Fibroblast of skin of right biceps (primary cell): ENCODE results near the gene FAM227A.
A peak's percentile ranks its signal among the peaks of the same experiment; 100 is the strongest.
"Not testable (repeated sequence)": the region's sequence is repeated elsewhere in the genome, so short reads cannot be mapped to it uniquely, and the experiment has no call there.

ENCODE experiments used
- DNase-seq: peaks from one replicate; pipeline ENCODE4 v3.0.0-alpha.2; 2013

Gene FAM227A

DNA sequence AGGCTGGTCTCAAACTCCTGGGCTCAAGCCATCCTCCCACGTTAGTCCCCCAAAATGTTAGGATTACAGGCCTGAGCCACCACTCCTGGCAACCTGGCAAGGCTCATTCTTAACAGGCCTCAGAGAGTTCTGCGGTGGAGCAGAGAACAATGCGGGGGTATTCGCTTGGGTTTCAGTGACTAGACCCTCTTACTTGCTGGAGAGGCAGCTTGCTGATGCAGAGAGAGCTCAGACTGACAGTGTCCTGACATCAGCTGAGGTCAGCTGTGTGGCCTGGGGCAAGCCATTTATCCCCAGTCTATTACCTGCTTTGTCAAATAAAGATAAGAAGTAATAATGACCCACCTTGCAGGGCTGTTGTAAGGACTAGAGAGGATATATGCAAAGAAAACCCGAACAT is 46.0 kb downstream of the FAM227A start:
- no peak for DNase-seq

DNA sequence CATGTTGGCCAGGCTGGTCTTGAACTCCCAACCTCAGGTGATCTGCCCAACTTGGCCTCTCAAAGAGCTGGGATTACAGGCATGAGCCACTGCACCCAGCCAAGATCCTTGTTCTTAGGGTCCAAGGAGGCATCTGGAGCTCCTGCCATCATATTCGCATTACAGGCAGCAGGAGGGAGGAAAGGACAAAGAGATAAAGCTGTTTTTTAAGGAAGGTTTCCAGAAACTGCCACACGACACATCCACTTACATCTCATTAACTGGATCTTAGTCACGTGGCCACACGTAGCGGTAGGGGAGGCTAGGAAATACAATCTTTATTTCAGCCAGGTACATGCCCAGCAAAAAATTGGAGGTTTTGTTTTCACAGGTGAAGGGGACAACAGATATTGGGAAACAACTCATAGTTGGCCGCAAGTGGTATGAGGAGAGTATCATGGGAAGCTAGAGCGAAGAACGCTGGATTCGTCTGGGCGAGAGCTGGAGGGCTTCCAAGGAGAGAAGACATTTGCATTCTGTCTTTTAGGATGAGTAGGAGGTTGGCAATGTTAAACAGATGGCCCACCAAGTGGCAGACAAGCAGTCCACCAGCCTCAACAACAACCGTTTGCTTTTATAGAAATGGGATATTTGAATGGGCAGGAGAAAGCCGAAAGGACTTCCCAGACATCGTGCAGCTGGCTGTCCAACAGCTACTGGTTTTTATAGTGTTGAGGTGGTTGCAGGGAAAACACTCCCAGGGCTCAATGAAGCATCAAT is 47.0 kb downstream of the FAM227A start:
- DNase-seq: no peak

DNA sequence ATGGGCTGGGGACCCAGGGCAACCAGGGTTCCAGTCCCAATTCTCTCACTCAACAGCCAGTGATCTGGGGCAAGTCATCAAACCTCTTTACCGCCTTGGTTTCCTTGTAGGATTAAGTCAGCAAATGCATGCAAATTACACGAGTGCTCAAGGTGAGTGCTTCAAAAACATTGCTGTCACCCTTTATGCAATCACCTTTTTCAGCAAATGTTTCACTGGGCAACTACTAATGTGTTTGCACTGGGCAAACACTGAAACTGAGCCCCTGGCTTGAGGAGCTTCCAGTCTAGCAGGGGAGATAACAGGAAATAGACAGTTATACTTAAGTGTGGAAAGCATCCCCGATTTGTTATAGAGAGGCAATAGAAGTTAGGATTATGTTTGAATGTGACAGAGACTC is 48.5 kb downstream of the FAM227A start:
- DNase-seq: no peak

DNA sequence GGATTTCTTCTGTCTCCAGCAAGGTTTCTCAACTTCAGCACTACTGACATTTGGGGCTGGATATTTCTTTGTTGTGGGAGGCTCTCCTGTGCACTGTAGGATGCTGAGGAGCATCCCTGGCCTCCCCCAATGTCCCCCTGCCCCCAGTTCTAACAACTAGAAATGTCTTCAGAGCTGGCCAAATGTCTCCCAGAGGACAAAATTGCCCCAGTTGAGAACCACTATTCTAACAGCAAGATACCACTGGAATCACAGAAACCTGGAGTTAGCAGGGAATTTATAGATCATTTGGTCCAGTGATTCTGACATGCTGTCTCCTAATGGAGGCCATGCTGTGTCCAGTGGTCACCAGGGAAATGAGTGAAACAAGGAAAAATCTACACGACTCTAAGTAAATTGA is 54.0 kb downstream of the FAM227A start:
- DNase-seq: no peak

DNA sequence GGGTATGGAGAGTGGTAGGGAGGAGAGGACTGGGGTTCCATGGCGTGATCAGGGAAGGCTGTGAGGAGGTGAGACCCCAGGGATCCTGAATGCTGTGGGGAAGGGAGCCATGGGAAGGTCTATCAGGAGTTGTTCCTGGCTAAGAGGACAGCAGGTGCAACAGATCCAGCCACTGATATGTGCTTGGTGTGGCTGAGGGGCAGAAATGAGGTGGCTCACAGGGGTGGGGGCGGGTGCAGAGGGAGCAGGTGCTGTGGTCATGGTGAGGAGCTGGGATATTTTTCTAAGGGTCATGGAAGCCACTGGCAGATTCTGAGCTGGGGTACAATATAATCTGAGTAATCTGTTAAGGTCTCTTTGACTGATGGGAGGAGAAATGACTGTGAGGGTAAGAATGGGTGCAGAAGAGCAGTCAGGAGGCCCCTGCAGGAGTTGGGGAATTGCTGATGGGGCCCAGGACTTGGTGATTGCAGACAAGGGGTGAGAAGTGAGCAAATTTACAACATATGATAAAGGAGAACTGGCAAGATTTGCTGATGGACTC is 54.9 kb downstream of the FAM227A start:
- no peak for DNase-seq

DNA sequence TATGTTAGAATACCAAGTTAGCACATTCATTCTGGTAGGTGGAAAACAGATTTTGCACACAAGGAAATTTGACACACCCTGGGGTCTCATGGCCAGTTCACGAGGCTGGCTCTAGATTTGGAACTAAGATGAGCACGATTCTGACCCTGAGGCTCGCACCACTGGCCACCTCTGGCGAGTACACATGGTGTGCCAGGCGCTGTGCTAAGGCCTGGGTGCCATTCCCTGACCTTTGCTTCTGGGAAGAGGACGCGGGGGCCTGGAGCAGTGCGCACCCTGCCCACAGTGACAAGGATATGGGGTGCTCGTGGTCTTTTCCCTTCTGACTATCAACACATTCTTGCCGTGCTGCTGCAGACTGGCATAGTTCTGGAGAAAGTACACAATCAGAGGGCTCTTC is 56.7 kb downstream of the FAM227A start:
- no peak for DNase-seq

DNA sequence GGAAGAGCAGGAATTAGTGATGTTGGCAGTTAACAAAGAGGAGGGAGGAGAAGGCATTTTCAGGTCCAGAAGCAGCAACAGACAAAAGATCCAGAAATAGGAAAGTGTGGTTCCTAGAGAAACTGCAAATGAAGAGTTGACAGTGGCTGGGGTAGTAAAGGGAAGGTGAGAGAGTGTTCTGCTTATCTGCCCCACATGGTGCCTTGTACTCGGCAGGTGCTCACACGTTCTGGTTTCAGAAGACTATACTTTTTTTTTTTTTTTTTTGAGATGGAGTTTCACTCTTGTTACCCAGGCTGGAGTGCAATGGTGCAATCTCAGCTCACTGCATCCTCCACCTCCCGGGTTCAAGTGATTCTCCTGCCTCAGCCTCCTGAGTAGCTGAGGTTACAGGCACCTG is 73.3 kb downstream of the FAM227A start:
- not testable (repeated sequence) for DNase-seq

DNA sequence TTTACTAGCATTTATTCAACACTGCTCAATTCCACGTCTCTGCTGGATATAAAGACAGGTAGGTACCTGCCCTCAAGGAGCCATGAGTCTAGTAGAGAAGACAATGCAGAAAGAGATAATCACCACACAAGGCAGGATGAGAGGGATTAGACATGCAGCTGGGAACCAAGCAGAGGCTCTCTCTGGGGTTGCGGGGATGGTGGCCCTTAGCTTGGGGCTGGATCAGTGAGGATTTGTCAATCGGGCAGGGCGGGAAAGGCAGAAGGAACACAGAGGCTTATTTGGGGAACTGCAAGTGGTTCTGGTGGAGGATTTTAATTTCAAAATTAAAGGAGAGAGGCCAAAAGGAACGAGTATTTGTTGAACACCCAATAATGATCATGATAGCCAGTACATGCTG is 77.7 kb downstream of the FAM227A start:
- DNase-seq: no peak

DNA sequence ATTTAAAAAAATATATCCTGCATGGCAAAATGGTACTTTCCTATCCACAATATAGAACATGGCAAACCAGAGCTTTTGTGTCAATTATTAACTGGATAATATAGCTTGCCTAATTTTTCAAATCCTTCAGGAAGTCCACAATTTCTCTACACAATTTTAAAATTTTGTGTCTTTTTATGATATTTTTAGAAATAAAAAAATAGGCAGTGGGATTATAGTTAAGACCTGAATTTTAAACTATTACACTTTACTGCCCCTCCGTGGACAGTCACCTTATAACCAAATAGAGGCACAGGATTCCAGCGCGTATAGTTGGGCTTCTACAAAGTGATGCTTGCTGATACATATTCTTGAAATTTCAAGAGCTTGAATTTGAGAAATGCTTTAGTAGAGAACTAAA is 84.1 kb downstream of the FAM227A start:
- DNase-seq: peak; percentile 50

DNA sequence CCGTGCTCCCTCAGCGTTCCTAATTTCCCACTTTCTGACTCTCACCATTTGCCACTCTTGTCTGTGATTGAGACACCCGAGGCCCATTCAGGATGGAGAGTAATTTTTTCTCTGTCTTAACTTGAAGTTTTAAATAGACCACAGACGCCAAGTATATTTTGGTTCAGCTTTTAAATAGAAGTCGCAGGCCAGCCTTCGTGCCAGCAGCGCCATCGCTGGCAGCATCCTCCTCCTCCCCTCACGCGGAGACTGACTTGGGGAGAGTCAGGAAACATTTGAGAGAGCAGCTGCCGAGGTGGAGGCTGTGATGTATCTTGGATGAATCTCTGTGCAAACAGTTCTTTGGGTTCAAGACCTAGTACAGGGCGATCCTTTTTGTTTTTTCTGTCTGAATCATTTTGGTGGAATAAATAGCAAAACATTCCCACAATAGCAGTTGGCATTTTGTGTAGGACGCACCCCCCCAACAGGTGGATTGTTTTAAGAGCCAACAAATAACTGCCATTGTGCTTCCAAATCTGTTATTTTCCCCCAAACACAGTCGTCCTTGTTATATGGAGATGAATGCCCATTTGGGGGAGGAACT is 85.3 kb downstream of the FAM227A start:
- no peak for DNase-seq

DNA sequence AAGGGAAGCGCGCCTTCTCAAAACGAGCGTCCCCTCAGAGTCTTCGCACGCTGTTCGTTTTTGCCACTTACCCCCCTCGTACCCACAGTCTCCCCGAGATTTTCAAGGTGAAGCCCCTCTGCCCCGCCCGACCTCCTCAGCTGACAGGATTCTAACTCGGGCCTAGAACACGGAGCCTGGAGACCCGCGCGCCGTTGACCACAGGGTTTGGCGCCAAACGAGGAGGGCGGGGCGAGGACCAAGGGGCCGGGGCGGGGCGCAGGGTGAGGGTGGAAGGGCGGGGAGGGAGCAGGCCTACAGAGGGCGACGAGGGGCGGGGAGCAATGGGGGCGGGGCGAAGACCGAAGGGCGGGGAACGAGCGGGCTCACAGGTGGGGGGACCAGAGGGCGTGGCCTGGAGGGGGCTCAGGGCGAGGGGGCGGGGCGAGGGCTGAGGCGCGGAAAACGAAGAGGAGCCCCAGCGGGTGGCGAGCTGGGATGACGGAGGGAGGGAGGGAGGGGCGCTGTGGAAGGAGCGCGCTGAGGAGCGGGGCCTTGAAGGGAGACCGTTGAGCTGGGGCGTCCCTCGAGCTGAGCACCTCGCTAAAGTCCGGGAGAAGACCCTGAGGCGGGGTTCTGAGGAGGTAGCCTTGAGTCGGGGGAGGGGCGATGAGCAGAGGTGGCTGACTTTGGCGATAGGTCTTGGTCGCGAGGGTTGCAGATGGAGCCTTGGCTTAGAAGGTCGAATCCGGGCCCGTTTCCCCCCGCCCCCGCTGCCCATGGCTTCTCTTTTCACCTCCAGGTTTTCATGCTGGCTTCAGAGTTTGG is 86.0 kb downstream of the FAM227A start, which contains the start of gene DMC1:
Gene DMC1, minus strand, starts transcription at position 212 of the 807 bp plus-strand sequence. CDS start 1,927 bp downstream, outside the sequence.
- DNase-seq: peak; percentile 90

DNA sequence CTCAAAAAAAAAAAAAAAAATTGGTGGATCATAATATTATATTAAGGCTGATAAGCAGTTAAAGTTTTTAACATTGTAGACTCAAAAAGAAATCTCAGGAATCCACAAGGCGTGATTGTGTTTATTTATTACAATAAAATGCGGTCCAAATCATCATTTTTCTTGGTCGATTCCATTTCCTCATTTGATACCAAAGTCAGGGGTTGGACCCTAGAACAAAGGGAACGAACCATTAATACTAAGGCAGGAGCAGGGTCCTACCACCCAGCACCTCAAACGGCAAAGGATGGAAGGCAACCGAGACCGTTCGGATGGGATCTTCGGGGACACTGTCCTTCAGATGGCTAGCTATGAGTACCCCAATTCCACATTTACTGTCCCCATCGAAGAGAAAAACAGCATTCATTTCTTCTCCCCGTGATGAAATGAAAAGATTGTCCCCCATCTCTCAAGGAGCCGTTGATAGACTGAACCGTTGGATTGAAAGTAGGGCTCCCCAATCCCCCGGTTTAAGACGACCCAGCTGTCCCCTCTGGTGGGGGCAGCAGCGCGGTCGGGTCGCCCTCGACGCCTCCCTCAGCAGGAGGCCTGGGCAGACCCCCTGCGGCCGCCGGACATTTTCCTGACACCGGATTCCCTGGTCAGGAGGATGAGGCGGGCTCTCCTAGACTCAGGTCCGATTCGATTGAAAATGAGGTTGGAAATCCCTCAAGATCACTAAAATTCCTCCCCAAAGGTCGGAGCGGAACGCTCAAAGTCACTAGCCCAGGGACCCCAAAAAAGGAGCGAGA is 86.8 kb downstream of the FAM227A start:
- no peak for DNase-seq

DNA sequence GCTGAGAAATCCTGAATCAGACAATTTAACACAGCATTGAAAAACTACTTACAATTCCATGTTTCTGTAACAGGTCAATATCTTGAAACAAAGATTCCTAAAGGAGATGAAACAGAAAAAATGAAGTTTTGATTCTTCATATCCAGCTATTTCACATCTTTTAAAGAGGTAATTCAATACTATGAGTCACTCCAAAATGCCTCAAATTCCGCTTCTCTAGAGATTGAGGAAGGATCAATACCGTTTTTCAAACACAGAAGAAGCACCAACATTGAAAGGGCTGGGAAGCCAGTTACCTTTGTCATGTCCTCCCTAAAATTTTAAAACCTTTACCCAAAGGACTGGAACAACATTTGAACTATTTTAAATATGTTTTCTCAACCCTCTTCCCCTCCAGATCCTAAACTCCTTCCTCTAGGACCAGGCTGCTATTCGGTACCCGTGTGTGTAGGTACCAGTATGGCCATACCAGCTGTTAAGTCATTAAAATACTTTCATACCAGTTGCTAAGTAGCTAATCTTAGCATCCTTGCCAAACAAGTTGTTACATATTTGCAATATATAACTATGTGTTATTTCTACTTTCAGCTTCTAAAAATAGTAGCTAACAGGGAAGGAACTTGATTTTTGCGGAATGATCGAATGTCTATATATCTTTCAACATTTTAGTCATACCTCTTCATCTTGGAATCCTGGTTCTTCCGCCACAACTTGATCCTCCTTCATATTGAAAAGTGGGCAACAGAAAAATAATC is 88.5 kb downstream of the FAM227A start:
- DNase-seq: peak; percentile 53

DNA sequence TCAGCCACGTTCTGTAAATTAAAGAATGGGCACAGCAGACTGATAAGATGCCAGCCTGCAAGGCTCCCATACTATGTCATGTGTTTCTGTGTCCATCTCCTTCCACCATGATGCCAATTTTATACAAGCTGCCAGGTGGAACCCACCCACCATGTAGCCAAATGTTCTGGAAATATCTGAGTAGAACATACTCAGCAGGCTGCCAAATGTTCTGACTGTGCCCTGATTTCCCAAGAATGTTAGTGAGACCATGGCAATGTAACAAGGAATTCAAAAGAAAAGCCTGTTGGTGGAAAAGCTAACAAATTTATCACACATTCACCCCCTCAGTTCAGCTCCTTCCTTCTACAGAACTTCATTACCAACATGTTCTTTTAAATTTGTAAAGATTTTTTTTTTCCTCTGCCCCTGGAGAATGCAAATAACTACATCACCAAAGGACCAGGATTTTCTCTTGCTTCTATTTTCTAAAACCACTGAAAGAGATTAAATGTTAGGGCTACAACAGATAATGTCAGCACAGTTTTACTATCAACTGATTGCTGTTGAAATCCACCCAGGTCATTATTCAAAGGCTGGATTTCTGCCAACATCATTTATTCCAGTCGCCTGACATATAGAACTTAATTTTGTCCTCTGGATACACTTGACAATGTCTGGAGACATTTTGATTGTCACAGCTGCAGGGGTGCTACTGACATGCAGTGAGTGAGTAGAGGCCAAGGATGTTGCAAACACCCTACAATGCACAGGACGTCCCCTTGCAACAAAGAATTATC is 89.3 kb downstream of the FAM227A start:
- no peak for DNase-seq

DNA sequence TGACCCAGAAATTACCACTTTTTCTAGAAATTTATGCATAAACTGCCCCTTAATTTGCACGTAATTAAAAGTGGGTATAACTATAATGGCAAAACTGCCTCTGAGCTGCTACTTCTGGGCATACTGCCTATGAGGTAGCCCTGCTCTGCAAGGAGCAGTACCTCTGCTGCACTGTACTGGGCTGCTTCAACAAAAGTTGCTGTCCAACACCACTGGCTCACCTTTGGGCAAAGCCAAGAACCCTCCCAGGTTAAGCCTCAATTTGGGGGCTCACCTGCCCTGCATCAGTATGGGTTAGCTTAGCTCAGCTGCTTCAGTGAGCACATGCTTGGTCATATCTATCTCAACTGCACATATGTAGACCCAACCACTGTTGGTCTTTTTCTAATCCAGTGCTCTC is 90.8 kb downstream of the FAM227A start:
- DNase-seq: no peak

DNA sequence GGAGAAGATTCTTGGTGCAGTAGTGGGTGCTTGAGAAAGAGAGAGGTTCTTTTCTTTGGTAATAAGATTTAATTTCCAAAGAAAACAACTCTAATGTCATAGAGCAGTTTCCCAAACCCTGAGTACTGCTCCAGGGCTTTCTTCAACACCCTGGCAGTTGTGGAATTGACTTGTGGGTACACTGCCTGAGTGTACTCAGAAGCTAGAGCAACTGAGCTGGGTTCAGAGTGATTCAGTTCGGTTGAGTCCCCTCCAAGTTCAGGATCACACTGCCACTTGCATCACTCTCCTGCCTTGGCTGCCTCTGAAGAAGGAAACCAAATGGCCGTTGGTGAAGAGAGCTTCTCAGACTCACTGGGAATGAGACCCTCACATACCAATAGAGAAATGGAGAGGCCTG is 91.5 kb downstream of the FAM227A start:
- no peak for DNase-seq

DNA sequence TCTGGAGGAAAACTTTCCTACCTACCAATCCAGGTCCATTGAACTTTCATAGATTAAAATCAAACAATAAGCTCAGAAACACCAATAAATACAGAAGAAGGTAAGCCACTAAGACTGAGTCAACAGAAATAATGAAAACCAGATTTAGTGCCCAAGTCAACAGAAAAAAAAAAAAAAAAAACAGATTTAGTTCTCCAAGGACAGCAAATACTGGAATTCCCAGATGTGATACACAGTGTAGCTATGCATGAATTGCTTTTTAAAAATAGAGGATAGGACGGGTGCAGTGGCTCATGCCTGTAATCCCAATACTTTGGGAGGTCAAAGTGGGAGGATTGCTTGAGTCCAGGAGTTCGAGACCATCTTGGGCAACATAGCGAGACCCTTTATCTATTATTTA is 101.9 kb downstream of the FAM227A start:
- peak; percentile 77 for DNase-seq

DNA sequence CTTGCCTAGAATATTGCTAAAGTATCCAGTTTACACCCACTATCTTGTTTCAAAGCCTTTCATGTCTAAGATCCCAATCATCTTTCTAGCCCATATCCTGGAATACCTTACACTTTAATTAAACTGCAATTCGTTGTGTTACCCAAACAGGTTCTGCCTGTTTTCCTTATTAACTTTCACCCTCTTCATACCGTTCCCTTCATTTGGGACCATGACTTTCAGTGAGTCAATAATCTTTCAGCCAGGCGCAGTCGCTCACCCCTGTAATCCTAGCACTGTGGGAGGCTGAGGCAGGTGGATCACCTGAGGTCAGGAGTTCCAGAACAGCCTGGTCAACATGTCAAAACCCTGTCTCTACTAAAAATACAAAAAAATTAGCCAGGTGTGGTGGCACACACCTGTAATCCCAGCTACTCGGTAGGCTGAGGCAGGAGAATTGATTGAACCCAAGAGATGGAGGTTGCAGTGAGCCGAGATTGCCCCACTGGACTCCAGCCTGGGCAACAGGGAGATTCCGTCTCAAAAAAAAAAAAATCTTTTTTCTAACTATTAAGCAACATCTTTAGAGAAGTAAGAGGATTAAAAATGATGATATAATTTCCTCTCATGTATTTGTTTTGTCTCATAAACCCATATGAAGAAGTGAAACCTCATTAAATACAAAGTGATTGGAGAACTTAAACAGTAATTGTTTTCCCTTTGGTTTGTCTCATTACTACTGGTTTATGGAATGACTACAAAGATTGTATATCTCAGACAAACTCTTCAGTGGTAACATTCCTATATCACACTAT is 106.9 kb downstream of the FAM227A start:
- no peak for DNase-seq

DNA sequence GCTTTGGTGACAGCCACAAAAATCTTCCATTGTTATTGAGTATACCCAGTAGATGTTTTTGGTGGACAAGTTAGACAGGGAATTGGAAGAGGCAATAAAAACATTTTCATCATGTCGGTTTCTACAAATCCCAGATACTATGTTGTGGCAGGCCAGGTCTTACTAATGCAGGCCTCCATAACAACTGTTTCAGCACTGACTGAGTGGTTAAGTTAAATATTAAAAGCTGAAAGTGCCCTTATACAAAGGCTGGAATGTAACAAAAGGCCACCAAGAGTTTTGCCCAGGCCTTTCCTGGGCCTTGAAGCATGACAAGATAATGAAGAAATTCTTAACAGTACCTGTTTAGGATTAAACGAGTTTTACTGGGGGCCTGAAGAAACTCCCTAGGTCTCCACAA is 115.5 kb downstream of the FAM227A start:
- no peak for DNase-seq

DNA sequence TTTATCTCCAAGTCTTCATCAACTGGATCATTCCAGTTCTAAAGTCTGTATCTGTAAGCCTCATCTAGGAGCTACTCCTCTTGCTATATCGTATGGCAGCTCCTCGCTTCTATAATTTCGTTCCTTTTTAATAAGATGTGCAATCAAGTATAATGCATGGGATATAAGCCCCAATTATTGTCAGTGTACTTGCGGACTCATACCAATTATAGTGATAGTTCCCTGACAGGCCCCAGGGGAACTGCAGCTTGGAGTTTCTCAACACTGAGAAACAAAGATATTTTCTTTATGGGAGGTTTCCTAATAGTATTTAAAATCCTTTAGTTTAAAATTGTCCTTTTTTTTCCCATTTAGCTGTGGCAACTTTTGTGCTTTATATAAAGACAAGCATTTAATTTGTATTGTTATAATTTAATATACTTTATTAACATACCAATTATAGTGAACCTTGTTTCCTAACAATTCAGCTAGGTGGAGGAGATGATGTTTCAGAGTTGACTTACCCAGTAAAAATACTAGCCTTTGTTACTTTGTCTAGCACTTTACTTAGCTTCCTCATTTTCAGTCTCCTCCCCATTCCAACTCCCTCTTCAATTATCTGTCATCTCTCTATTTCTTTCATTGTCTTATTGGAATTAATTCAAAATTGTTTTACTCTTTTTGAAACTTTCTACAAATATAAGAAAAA is 124.8 kb downstream of the FAM227A start:
- no peak for DNase-seq
